Fibroblast of villous mesenchyme (primary cell): ENCODE measurements around the gene C1orf21. TPM values are rescaled to one million over a fixed set of nuclear protein-coding genes. Genes with fewer than 3 reads are reported as not detected.

Source experiments
- DNase-seq: peaks from one replicate; pipeline ENCODE4 v3.0.0-alpha.2; 2010; ENCODE audit warnings: low read depth
- H3K4me3 ChIP-seq: 2 replicates; pipeline ENCODE4 v1.5.1; 2011; ENCODE audit warnings: low read depth, mild to moderate bottlenecking, low read length
- total RNA-seq: library from RNA; depleted of rRNA; stranded (reverse); fragments of >200 nt; gene quantifications from 2 replicates; pipeline ENCODE4 v1.2.3, GENCODE V29; 2012
- TF ChIP-seq, protein P1 (sequence below): IDR thresholded peaks from 2 replicates; pipeline ENCODE4 v1.5.1; 2012; ENCODE audit warnings: low read depth, mild to moderate bottlenecking, low read length; ENCODE audit not compliant: insufficient read depth

The C1orf21 gene
- total RNA-seq, 1 donor: 3.5 TPM

DNA sequence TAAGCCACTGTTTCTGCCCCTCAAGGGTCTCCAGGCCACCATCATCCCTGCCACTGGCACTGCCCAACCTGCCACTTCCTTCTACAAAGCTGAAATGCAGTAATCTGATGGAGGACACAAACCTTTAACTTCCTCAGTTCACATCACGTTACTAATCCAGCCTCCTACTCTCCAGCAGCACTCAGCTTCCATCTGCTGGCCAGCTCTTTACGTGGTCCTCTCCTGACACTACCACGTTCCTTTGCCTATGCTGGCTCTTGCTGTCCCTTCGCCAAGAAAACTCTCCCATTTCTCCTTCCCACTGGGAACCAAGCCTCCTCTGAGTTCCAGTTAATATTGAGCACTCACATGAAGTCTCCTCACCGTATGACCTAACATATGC, 243.8 kb downstream of the C1orf21 start:
- DNase-seq: no peak
- TF ChIP-seq, protein P1, sequence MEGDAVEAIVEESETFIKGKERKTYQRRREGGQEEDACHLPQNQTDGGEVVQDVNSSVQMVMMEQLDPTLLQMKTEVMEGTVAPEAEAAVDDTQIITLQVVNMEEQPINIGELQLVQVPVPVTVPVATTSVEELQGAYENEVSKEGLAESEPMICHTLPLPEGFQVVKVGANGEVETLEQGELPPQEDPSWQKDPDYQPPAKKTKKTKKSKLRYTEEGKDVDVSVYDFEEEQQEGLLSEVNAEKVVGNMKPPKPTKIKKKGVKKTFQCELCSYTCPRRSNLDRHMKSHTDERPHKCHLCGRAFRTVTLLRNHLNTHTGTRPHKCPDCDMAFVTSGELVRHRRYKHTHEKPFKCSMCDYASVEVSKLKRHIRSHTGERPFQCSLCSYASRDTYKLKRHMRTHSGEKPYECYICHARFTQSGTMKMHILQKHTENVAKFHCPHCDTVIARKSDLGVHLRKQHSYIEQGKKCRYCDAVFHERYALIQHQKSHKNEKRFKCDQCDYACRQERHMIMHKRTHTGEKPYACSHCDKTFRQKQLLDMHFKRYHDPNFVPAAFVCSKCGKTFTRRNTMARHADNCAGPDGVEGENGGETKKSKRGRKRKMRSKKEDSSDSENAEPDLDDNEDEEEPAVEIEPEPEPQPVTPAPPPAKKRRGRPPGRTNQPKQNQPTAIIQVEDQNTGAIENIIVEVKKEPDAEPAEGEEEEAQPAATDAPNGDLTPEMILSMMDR: no peak
- no peak overlapping the region for H3K4me3 ChIP-seq

DNA sequence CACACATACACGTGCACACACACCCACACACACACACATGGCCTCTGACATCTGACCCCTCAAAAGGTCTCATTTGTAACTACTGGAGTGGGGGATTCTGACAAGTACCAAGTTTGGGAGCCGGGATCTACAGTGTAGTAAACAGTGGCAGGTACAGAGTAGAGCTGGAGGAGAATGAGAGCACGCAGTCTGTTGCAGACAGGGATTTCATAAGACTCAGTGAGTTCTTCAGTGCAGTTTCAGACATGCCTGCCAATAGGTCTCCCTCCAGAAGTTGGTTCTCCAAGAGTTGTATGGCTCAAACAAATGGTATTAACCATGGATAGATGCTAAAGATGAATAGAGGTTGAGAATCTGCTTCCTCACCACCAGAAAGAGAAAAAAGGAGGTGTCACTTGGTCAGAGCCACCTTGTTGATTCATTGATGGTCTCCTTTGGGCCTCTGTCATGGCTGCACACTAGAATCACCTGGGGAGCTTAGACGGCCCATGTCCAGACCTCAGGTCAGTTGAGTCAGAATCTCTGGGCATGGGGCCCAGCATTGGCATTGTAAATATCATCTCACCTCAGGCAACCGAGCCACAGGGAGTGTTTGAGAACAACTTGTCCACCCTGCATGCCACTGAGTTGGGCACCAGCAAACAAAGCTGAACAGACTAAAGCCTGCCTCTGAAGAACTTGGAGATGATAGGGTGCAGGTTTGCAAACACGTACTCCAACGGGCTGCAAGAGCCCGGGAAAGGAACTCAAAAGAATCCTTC, 245.8 kb downstream of the C1orf21 start:
- TF ChIP-seq, protein P1: no peak
- H3K4me3 ChIP-seq: no peak overlapping the region
- DNase-seq: no peak

DNA sequence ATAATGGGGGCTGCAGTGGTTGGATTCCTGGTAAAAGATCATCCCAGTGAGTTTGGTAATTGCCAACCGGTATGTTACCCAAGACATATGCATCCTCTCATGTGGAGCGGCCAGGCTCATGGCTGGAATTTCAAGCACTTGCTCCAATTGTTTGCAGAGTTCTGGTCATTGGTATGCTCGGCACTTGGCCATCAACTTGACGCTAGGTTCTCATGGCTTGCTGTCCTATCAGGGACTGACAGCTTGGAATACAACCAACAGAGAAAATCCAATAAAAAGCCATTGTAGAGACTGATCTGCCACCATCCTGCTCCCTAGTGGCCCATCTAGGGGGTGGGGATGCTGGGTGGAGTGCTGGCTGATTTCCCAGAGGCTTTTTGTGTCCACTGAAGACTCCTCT, 247.0 kb downstream of the C1orf21 start:
- TF ChIP-seq, protein P1: no peak
- no peak for DNase-seq
- H3K4me3 ChIP-seq: no peak overlapping the region

DNA sequence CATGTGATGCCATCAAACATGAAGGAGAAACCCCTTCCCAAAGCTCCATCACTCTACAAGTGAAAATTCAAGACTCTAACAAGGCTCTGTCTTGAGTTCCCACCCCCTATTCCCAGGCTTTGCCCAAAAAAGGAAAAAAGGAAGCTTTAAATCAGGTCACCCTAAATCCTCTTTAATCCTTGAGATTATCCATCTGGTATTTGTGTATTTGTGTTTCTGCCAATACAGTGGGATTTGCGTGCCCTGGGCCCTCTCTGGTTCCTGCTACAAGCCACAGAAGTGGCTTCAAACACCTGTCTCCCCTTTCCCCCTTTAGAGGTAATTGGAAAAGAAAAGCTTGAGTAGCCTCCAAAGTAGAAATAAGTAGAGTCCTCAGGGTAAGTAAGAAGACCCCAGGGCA, 247.5 kb downstream of the C1orf21 start:
- DNase-seq: peak; percentile 70
- TF ChIP-seq, protein P1: no peak
- H3K4me3 ChIP-seq: no peak overlapping the region

DNA sequence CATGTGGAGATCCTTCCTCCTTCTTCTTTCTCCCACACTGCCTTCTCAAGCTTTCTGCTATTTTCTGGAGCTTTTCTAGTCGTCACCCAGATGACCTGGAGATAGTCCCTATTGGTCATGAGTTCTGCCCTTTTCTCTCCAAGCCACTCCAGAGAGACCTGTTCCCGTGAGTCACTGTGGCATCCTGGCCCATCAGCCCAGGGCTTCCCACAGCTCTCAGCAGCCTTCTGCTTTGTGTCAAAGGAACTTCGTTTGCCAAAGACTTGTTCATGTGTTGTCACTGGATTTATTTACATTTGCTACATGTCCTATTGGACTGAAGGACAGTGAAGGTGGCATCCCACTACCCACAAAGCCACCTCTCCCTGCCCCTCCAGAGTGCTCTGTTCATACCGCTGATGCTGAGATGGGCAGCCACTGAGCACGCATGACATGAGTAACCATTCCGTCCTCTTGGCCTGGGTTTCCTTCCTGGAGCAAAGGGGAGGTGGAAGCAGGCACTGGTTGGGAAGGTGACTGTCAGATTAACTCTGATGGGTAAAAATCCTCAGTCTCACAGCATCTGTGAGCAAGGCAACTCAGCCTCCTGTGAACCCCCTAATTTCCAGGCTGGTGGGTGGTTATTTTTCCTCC, 248.6 kb downstream of the C1orf21 start:
- H3K4me3 ChIP-seq: no peak overlapping the region
- TF ChIP-seq, protein P1: no peak
- DNase-seq: peak; percentile 53

DNA sequence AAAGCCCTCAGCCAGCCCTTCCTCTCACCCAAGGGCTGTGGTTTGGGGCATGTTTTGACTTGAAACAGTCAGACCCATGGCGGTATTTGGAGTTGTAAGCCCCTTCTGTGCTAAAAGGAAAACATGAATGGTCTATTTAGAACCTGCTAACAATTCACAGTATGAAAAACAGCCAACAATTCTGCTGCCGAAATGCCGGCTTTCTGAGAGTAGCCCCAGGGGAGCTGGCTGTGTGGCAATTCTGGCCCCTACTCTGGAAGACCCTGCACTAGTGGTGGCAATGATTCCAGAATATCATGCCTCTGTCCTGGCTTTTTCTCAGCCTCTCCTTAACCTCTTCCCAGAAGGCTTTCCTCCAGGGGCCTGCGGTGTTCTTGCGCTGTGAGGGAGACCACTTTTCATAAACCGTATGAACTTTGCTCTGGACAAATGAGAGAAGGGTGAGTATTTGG, 249.2 kb downstream of the C1orf21 start:
- TF ChIP-seq, protein P1: no peak

More for the DNA sequence above, 249.2 kb downstream of the C1orf21 start:
- H3K4me3 ChIP-seq: no peak overlapping the region
- DNase-seq: no peak
